Glomerular visceral epithelial cell (primary cell): ENCODE results near the gene GLYAT.

Experiments
- DNase-seq: peaks from one replicate; pipeline ENCODE4 v3.0.0-alpha.2; 2016; ENCODE audit errors: extremely low spot score

GLYAT gene

GRCh38 chr11:58676563-58677135 is 55.1 kb downstream of the GLYAT start:
- no peak for DNase-seq

- DNase-seq, result peak; percentile 65
These were observed 56.2 kb downstream of the GLYAT start for GRCh38 chr11:58675334-58676155.

- DNase-seq, result peak; percentile 35
These were observed 57.1 kb downstream of the GLYAT start for GRCh38 chr11:58674609-58675008.

GRCh38 chr11:58671983-58672633 is 59.6 kb downstream of the GLYAT start:
- DNase-seq, result no peak

- no peak for DNase-seq
These were observed 71.7 kb downstream of the GLYAT start for GRCh38 chr11:58659910-58660570.

- DNase-seq, result no peak
These were observed 72.3 kb downstream of the GLYAT start for GRCh38 chr11:58659404-58659803.
